ENCODE results near the gene COL20A1. TPM values are rescaled to one million over a fixed set of nuclear protein-coding genes. Genes with fewer than 3 reads are reported as not detected.

The COL20A1 gene
- total and polyA plus RNA-seq, 2 donors from 2014 or later: 0.58 TPM; not detected in 1

DNA sequence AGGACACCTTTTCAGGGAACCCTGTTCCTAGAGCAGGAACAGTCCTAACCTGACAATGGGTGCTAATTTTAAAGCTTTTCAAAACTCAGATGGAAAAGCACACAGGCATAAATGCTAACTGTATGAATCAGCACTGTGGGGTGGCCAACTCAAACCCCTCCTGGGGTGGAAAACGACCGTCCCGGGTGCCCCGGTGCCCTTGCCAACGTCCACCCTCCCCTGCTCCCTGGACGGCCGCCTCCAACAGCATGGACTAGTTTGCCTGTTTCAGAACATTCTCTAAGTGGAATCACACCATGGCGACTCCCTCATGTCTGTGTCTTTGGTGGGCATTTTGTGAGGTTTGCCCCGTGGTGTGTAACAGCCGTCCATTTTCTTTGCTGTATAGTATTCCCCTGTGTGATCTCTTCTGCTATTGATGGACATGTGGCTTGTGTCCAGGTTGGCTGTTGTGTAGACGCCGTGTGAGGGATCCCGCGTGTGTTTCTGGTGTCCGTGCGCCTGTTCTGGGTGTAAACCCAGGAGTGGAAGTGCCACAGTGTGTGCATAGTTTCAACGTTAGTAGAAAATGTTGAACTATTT lies 5.8 kb downstream of the COL20A1 start:
- intact Hi-C loops (cut with DNase I): no loop called here
- Histone ChIP-seq H3K9ac (ENCODE audit: low read length in 3 of 3) (no peak overlapping the region), H3K27ac (ENCODE audit: low read depth in 2 of 2, low read length in 2 of 2) (no peak overlapping the region), H3K9me3 (ENCODE audit: control insufficient read depth in 2 of 3, insufficient read depth in 1 of 3, low read length in 3 of 3) (peaks cover 0 to 3% (median 0%) of the 10 kb centered on the region in 3 donors), H3K36me3 (ENCODE audit: control insufficient read depth in 2 of 3, insufficient read depth in 3 of 3, low read length in 3 of 3) (no peaks in the 10 kb centered on the region), H3K4me3 (ENCODE audit: low read length in 3 of 3) (no peak overlapping the region), H3K4me1 (ENCODE audit: control insufficient read depth in 2 of 3, insufficient read depth in 2 of 3, low read depth in 1 of 3, low read length in 3 of 3) (no peaks in the 10 kb centered on the region), H3K27me3 (ENCODE audit: control insufficient read depth, insufficient read depth, low read length) (peaks cover 3% of the 10 kb centered on the region)
- no peak for DNase-seq
- no peak for FAIRE-seq
- TF ChIP-seq, protein P1, sequence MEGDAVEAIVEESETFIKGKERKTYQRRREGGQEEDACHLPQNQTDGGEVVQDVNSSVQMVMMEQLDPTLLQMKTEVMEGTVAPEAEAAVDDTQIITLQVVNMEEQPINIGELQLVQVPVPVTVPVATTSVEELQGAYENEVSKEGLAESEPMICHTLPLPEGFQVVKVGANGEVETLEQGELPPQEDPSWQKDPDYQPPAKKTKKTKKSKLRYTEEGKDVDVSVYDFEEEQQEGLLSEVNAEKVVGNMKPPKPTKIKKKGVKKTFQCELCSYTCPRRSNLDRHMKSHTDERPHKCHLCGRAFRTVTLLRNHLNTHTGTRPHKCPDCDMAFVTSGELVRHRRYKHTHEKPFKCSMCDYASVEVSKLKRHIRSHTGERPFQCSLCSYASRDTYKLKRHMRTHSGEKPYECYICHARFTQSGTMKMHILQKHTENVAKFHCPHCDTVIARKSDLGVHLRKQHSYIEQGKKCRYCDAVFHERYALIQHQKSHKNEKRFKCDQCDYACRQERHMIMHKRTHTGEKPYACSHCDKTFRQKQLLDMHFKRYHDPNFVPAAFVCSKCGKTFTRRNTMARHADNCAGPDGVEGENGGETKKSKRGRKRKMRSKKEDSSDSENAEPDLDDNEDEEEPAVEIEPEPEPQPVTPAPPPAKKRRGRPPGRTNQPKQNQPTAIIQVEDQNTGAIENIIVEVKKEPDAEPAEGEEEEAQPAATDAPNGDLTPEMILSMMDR (IDR thresholded peaks at IDR 0.05; ENCODE audit: borderline replicate concordance, extremely low read depth, insufficient read depth): no peak

DNA sequence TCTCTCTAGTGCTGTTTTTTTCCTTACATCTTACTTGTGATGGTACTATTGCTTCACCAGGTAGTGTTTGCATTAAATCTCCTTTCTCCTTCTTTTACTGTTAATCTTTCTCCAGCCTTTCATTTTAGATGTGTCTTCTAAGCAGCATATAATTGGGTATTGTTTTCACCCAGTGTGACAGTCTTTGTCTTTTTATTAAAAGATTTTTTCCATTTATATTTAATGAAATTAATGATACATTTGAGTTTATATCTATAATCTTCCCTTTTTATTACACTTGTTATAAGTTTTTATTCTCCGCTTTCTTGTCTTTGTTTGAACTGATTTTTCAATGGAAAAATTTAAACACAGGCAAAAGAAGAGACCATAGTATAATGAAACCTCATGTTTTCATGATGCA lies 8.7 kb downstream of the COL20A1 start:
- Histone ChIP-seq H3K27me3 (ENCODE audit: control insufficient read depth, insufficient read depth, low read length) (no peaks in the 10 kb centered on the region), H3K27ac (ENCODE audit: low read depth in 2 of 2, low read length in 2 of 2) (no peak overlapping the region), H3K4me3 (ENCODE audit: low read length in 3 of 3) (no peak overlapping the region), H3K9me3 (ENCODE audit: control insufficient read depth in 2 of 3, insufficient read depth in 1 of 3, low read length in 3 of 3) (peaks cover 0 to 3% (median 0%) of the 10 kb centered on the region in 3 donors), H3K4me1 (ENCODE audit: control insufficient read depth in 2 of 3, insufficient read depth in 2 of 3, low read depth in 1 of 3, low read length in 3 of 3) (no peaks in the 10 kb centered on the region), H3K9ac (ENCODE audit: low read length in 3 of 3) (no peak overlapping the region), H3K36me3 (ENCODE audit: control insufficient read depth in 2 of 3, insufficient read depth in 3 of 3, low read length in 3 of 3) (no peaks in the 10 kb centered on the region)
- TF ChIP-seq, protein P1 (IDR thresholded peaks at IDR 0.05; ENCODE audit: borderline replicate concordance, extremely low read depth, insufficient read depth): no peak
- intact Hi-C loops (cut with DNase I): no loop called here
- no peak for FAIRE-seq
- DNase-seq: no peak

DNA sequence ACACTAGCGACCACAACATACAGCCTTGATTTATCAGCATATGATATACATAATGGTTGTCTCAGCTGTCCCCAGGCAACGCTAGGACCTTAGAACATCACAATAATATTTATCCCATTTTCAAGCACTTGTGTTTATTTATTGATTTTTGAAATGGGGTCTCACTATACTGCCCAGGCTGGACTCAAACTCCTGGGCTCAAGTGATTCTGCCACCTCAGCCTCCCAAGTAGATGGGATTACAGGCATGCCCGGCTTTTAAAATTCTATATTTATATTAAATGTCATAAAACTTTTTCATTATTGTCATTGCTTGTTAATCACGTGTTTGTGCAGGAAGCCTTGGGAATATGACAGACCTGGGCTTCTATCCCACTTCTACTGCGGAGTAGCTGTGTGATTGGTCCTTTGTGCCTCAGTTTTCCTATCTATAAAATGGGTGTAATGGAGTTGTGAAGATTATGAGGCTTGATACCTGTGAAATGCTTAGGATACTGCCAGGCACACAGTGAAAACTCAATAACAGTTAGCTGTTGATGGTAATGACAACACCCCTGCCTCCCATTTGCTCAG lies 10.2 kb downstream of the COL20A1 start:
- peaks cover 0 to 3% (median 0%) of the 10 kb centered on the region in 3 donors for H3K9me3 ChIP-seq (ENCODE audit: control insufficient read depth in 2 of 3, insufficient read depth in 1 of 3, low read length in 3 of 3)
- DNase-seq (no peak), FAIRE-seq (no peak)
- no peak overlapping the region for H3K4me3 ChIP-seq (ENCODE audit: low read length in 3 of 3)
- no peak overlapping the region for H3K9ac ChIP-seq (ENCODE audit: low read length in 3 of 3)
- H3K36me3 ChIP-seq (ENCODE audit: control insufficient read depth in 2 of 3, insufficient read depth in 3 of 3, low read length in 3 of 3): no peaks in the 10 kb centered on the region
- no peak overlapping the region for H3K27ac ChIP-seq (ENCODE audit: low read depth in 2 of 2, low read length in 2 of 2)
- H3K4me1 ChIP-seq (ENCODE audit: control insufficient read depth in 2 of 3, insufficient read depth in 2 of 3, low read depth in 1 of 3, low read length in 3 of 3): no peaks in the 10 kb centered on the region
- TF ChIP-seq, protein P1 (IDR thresholded peaks at IDR 0.05; ENCODE audit: borderline replicate concordance, extremely low read depth, insufficient read depth): no peak
- H3K27me3 ChIP-seq (ENCODE audit: control insufficient read depth, insufficient read depth, low read length): no peaks in the 10 kb centered on the region
- intact Hi-C loops (cut with DNase I): no loop called here
